Activated B cell treated with CpG ODN at 0.5 μM for 24 hours (primary cell): Measurements from ENCODE around the gene NDUFB2. TPM values are rescaled to one million over a fixed set of nuclear protein-coding genes. Genes with fewer than 3 reads are reported as not detected.
"Not testable (repeated sequence)": the region's sequence is repeated elsewhere in the genome, so short reads cannot be mapped to it uniquely, and the experiment has no call there.

Source experiments
- ATAC-seq: fragments of 200-7000 bp; cut with Tn5 transposase; one replicate; pipeline ENCODE4 v1.10.0; 2021; ENCODE audit warnings: low read depth, mild to moderate bottlenecking, moderate library complexity
- CTCF ChIA-PET: fragments of 350-600 bp; sonication (Branson Sonifier 250); formaldehyde crosslinking; loops from one replicate; lab custom pipeline; 2021; ENCODE audit warnings: antibody characterized with exemption; lab: Charles Lee
- POLR2A ChIA-PET: fragments of 350-600 bp; sonication (Branson Sonifier 250); formaldehyde crosslinking; loops from one replicate; lab custom pipeline; 2021; ENCODE audit warnings: antibody characterized with exemption; lab: Charles Lee
- DNase-seq: peaks from one replicate; pipeline ENCODE4 v3.0.0; 2022
- H3K27ac Mint-ChIP-seq: one replicate; pipeline ENCODE4 v1.8.0; 2020; ENCODE audit warnings: mixed read lengths
- H3K27me3 Mint-ChIP-seq: one replicate; pipeline ENCODE4 v1.8.0; 2021; ENCODE audit warnings: mixed read lengths
- H3K36me3 Mint-ChIP-seq: one replicate; pipeline ENCODE4 v1.8.0; 2021; ENCODE audit warnings: low read depth, mixed read lengths
- H3K4me1 Mint-ChIP-seq: one replicate; pipeline ENCODE4 v1.8.0; 2021; ENCODE audit warnings: mixed read lengths
- H3K4me3 Mint-ChIP-seq: one replicate; pipeline ENCODE4 v1.8.0; 2020; ENCODE audit warnings: mild to moderate bottlenecking, mixed read lengths
- H3K9me3 Mint-ChIP-seq: one replicate; pipeline ENCODE4 v1.8.0; 2020; ENCODE audit warnings: mixed read lengths
- intact Hi-C: fragments of 100-400 bp; cut with micrococcal nuclease; formaldehyde crosslinking; loops from one replicate; pipeline ENCODE4 v1.15.1; 2024
- total RNA-seq: library from RNA; stranded (reverse); gene quantifications from 2 replicates; pipeline ENCODE4 v1.2.3, GENCODE V29; 2022
- TF ChIP-seq, protein P1 (sequence below): fragments of 200-600 bp; IDR thresholded peaks from one replicate; pipeline ENCODE4 v1.8.0; 2022; ENCODE audit warnings: antibody characterized with exemption, mild to moderate bottlenecking

Gene NDUFB2
- total RNA-seq, 1 donor from 2014 or later = 140 TPM

DNA sequence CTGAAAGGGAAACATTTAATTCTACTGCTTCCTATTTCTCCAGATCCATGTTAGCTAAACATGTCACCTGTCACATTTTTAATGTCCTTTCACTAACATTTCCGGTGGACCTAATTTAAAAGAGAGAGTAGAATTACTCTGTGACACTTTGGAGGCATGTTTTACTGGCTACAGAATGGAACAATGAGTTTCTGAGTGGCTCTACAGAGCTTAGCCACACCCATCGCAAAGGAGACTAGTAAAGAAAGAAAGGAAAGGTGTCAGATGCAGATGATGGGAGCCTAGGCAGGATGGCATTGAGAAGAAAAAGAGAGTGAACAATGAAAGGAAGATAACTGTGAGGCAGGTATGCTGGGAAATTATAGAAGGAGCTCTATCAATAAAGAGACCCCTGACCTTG lies 35.9 kb downstream of the NDUFB2 start:
- Mint-ChIP-seq H3K4me1 (no peaks in the 10 kb centered on the region), H3K9me3 (no peaks in the 10 kb centered on the region), H3K27me3 (no peaks in the 10 kb centered on the region), H3K27ac (no peak overlapping the region), H3K36me3 (peaks cover 37% of the 10 kb centered on the region), H3K4me3 (no peak overlapping the region)
- ATAC-seq = no peak
- ChIA-PET CTCF (no interaction called here), POLR2A (no interaction called here)
- TF ChIP-seq, protein P1, sequence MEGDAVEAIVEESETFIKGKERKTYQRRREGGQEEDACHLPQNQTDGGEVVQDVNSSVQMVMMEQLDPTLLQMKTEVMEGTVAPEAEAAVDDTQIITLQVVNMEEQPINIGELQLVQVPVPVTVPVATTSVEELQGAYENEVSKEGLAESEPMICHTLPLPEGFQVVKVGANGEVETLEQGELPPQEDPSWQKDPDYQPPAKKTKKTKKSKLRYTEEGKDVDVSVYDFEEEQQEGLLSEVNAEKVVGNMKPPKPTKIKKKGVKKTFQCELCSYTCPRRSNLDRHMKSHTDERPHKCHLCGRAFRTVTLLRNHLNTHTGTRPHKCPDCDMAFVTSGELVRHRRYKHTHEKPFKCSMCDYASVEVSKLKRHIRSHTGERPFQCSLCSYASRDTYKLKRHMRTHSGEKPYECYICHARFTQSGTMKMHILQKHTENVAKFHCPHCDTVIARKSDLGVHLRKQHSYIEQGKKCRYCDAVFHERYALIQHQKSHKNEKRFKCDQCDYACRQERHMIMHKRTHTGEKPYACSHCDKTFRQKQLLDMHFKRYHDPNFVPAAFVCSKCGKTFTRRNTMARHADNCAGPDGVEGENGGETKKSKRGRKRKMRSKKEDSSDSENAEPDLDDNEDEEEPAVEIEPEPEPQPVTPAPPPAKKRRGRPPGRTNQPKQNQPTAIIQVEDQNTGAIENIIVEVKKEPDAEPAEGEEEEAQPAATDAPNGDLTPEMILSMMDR = no peak
- intact Hi-C loops = no loop called here
- DNase-seq = no peak

DNA sequence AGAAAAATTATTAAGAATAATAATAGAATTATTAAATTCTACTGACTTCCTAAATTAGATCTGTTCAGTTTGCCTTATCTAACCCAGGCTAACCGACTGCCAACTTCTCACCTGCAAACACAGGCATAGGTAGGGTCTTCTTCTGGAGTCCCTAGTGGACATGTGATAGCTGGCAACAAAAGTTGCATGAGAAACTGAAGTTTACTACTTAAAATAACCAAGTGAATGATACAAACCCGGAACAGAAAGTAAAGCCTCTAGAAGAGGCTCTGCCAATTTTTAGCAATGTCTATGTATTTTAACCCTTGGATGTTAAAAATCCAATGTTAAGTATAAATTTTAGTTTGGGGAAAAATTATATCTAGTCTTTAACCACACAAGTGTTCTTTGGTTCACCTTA lies 37.6 kb downstream of the NDUFB2 start:
- Mint-ChIP-seq H3K27ac (no peak overlapping the region), H3K4me3 (no peak overlapping the region), H3K4me1 (no peaks in the 10 kb centered on the region), H3K9me3 (no peaks in the 10 kb centered on the region), H3K27me3 (no peaks in the 10 kb centered on the region), H3K36me3 (peaks cover 48% of the 10 kb centered on the region)
- POLR2A ChIA-PET = no interaction called here
- CTCF ChIA-PET = no interaction called here
- no peak for DNase-seq
- no peak for ATAC-seq
- intact Hi-C loops = no loop called here
- TF ChIP-seq, protein P1 = no peak

DNA sequence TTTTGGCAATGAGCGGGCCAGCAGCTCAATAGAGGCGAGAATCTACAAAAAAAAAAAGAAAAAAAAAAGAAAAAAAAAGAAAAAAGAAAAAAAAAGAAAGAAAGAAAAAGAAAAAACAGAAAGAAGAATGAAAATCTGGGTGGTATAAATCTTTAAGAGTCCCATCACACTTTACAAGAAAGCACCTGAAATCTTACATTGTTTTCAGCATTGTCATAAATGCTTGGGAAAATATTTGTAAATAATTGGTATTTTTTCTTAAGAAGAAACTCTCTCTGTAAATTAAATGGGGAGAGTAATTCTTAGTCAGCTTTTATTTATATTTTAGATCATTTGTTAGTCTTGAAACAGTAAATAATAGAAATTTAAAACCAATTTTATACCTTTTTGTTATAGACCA lies 38.2 kb downstream of the NDUFB2 start:
- intact Hi-C loops = no loop called here
- ATAC-seq (no peak), DNase-seq (no peak)
- Mint-ChIP-seq H3K4me3 (no peak overlapping the region), H3K36me3 (peaks cover 48% of the 10 kb centered on the region), H3K27ac (no peak overlapping the region), H3K4me1 (no peaks in the 10 kb centered on the region), H3K9me3 (no peaks in the 10 kb centered on the region), H3K27me3 (no peaks in the 10 kb centered on the region)
- POLR2A ChIA-PET = no interaction called here
- TF ChIP-seq, protein P1 = no peak
- CTCF ChIA-PET = no interaction called here

DNA sequence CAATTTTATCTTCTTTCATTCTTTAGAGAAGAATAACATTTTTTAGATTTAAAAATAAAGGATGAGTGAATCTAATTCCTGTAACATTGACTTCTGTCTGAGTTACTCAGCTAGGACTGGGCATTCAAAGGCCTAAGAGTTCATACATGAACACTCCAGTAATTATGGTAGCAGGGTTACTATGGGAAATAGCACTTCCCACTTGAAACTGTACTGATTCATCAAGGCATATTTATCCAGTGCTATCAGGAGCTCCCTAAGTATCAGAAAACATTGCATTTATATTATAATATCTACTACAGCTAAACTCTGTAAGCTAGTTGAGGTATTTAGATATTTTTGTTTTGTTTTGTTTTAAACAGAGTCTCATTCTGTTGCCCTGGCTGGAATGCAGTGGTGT lies 41.8 kb downstream of the NDUFB2 start:
- Mint-ChIP-seq H3K4me1 (no peaks in the 10 kb centered on the region), H3K9me3 (no peaks in the 10 kb centered on the region), H3K27ac (no peak overlapping the region), H3K36me3 (peaks cover 48% of the 10 kb centered on the region), H3K27me3 (no peaks in the 10 kb centered on the region), H3K4me3 (no peak overlapping the region)
- DNase-seq (no peak), ATAC-seq (no peak)
- POLR2A ChIA-PET = no interaction called here
- intact Hi-C loops = no loop called here
- CTCF ChIA-PET = no interaction called here
- TF ChIP-seq, protein P1 = no peak

DNA sequence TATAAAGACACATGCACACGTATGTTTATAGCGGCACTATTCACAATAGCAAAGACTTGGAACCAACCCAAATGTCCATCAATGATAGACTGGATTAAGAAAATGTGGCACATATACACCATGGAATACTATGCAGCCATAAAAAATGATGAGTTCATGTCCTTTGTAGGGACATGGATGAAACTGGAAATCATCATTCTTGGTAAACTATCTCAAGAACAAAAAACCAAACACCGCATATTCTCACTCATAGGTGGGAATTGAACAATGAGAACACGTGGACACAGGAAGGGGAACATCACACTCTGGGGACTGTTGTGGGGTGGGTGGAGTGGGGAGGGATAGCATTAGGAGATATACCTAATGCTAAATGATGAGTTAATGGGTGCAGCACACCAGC lies 46.7 kb downstream of the NDUFB2 start:
- POLR2A ChIA-PET, H3K27ac Mint-ChIP-seq, DNase-seq, ATAC-seq, CTCF ChIA-PET, H3K9me3 Mint-ChIP-seq, H3K4me3 Mint-ChIP-seq, H3K27me3 Mint-ChIP-seq, intact Hi-C loops: not testable (repeated sequence)
- Mint-ChIP-seq H3K36me3 (peaks cover 56% of the 10 kb centered on the region), H3K4me1 (peaks cover 12% of the 10 kb centered on the region)

DNA sequence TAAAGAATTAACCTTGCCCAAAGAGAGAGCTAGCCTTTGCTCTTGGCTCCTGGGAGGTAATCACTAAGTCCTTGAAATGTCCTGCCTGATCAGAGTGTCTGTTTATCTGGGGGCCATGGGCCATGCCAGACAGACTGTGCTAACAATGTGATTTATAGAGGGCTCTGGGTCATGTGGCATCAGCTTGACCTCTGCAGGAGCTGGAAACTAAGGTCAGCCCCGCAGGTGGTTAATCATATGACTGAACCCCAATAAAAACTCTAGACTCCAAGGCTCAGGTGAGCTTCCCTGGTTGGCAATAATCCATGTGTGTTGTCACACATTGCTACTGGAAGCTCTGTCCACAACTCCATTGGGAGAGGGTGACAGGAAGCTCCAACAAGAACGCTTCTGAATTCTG lies 47.5 kb downstream of the NDUFB2 start:
- Mint-ChIP-seq H3K4me3 (no peak overlapping the region), H3K9me3 (no peaks in the 10 kb centered on the region), H3K36me3 (peaks cover 57% of the 10 kb centered on the region), H3K27me3 (no peaks in the 10 kb centered on the region), H3K27ac (no peak overlapping the region), H3K4me1 (peaks cover 12% of the 10 kb centered on the region)
- TF ChIP-seq, protein P1 = no peak
- DNase-seq (no peak), ATAC-seq (no peak)
- ChIA-PET POLR2A (no interaction called here), CTCF (interaction anchor here (0.7 kb wide), 1 partner anchor 27 kb away, joined by 4 read pairs; no protein-coding TSS in a partner anchor)
- intact Hi-C loops = no loop called here
